DMS153 (cell line): Measurements from ENCODE around the gene SFR1.

Experiments used
- DNase-seq: peaks from one replicate; lab custom pipeline; 2025; lab: John Stamatoyannopoulos, UW

SFR1 gene

DNA sequence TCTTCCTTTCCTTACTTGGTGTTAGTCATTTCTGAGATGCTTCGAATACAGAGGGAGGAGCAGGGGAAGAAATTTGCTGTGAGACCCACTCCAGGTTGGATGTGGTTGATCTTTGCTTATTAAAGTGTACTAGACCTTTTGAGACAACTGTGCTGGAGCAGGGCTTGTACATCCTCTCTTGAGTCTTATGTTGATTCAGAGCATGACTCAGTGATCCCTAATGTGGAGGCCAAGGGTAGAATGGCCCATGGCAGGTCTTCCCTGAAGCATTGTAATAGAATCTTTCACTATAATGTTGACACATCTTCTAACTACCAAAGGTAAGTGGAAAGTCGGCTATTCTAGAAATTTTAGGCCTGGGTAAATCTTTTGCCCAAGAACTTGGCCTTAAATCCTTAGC is 17.0 kb upstream of the SFR1 start:
- no peak for DNase-seq

DNA sequence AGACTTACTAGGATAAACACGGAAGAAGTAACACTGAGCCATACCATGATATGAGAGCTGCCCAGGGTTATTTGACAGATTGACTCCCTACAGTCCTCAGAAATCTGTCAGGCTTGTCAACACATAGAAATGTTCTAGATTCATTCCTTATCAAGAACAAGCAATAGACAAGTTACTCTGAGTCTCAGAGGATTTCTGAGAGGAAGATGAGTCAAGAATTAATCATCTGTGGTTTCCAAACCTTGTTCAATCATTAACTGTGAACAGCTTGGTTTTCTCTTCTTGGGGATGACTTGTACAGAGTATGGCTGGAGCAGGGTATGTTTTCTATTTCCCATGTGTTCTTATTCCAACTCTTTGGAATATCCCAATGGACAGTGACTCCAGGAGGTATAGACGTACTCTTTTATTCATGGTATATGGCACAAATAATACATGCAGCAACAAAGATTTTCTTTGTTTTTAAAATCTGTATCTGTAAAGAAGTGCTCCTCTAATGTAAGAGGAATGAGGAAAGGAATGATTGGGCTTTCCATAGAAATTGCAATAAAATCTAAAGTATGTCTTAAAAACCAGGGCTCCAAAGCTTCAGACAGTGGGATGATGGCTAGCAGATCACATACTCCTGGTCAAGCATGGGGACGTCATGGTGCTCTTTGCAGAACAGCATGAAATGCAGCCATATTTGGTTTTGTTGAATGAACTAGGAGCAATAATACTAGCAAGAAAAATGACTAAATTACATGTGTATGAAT is 11.9 kb upstream of the SFR1 start:
- DNase-seq, result no peak

DNA sequence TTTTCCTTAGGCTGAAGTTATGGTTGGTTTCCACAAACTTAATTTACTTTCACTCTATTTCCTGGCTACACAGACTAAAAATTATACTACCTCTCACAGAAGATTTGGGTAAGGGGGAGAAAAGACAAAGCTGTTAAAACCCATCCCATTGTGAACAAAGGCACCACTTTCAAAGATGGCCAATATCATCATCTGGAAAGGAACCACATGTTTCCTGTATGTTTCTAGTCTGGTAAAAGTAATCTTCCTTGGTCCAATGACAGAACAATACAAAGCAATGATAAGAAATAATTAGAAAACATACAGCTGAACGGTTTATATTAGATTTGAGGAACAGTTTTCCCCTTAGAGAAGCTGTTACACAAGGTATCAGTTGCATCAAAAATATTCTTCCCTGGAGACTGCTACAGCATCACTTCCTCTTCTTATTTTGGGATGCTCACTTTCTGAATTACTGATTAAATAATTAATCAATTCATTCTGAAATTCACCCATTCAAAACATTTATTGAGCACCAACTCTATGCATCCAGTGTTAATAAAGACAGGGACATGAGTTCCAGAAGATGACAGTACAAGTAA is 8.5 kb upstream of the SFR1 start:
- DNase-seq, result no peak

DNA sequence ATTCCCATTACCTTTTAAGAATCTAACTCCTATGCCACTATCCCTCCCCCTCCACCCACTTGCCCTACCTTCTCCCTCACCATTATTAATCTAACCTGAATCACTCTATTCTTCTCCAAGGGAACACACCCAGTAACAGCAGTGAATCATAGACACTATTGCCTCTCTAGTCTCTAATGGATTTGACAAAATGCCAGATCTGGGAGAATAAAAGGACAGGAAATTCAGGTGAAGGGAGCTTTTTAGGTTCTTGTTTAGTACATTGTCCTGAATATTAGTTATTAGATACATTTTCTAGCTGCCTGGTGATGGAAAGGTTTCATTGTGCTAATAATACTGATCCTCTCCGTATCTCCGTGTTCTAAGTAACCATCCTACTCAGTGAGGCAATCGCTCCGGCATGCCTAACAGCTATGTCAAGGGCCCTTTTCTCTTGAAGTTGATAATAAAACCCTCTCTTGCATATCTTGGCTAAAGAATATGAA is 4.1 kb upstream of the SFR1 start:
- DNase-seq, result peak; percentile 88

DNA sequence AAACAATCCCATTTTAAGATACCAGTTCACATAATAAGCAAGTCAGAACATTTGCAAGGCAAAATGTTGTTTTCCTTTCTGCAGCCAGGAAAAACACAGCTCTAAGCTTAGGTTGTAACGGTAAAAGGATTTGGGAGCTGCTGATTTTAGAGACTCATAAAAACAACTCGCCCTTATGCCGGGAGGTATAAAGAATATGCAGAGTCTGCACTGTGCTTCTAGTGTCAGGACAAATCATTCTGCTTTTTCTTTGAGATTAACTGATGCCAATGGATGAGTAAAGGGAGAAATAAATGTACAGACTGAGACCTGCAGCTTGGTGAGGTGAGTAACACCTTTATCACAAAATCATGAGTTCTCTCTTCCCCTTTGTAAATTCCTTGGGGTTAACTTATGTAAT is 2.0 kb upstream of the SFR1 start:
- DNase-seq, result no peak

DNA sequence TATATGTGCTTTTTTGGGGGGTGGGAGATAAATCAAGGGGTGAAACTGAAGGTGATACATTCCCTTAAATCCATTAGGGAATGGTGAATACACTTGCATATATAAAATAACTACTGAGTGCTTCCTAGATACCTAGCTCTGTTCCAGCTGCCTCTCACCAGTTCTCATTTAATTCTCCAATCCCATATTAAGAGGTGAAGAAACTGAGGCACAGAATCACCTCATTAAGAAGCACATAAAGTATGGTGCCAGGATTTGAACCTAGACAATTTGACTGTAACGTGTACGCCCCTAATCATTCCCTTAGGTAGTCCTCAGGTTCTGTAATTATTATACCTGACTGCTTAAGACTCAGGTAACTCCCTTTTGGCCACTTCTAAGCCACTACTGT is 1.5 kb upstream of the SFR1 start:
- DNase-seq, result no peak

DNA sequence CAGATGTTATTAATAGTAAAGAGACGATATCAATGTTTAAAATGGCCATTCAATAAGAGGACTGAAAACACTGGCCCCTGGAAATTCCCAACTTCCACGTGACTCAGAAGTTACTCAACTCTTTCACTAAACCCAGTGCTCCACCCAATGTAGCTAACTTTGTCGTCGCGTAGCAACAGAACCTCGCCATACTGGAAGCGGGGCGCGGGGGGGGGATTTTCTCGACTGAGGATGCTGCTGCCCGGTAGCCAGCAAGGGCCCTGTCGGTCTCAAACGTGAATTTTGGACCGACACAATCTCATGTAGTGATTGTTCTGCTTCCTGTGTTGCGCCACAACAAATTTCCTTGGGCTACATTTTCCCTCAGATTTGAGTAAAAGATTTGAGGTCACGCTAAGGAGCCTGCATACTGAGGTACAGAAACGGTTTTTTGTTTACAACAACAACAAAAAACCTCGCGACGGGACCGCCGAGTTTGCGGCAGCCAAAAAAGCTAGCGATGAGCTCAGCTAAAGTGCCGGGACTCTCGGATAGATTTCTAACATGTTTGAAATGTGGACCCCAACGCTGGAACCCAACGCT is 977 bp upstream of the SFR1 start:
- DNase-seq, result peak; percentile 54

DNA sequence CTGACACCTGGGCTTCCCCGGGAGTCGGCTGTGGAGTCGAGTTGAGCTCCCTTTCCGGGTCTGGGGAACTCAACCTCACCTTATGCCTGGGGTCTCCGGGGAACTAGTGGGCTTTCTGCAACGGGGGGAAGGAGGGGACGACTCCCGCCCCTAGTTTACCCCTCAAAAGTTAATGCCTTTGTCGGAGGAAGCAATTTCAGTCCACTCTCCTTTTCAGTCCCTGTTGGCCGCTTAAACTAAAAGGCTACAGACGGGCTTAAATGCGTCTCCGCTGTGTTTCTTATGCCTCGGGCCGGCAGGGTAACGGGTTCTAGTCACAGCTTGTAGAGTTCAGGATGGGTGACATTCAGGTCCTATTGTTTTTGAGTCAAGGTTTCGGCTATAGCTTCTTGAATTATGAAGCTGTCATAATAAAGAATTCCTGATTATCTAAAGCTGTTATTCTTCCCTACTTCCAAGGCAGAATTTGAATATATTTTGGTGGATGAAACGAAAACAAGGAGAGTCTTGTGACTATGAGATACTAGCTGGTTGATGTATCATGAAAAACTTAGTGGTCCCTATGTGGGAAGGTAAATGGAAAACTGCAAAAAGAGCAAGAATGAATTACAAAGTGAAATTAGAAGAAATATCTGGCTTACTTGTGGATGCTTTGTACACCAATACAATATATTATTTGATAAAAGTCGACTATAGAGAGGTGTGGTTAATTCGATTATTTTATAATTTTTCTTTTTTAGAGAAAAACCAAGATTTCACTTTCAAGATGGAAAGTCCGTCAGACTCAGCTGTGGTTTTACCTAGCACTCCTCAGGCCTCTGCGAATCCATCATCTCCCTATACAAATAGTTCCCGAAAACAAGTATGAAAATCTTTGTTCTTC is 495 bp downstream of the SFR1 start:
- no peak for DNase-seq

DNA sequence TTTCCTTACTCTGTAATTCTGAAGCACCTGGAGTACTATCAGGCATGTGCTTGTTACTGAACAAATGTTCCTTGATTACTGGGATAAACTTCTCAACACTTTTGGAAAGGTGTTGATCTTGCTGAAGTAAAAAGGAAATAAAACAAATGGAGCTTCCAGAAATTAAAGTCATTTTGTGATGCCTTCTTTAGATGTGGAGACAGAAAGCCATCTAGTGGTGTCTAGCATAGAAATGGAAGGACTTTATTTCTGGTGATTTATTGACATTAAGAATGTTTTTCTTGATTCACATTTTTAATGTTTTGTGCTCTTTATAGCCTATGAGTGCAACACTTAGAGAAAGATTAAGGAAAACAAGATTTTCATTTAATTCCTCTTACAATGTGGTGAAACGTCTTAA is 1.4 kb downstream of the SFR1 start:
- no peak for DNase-seq

DNA sequence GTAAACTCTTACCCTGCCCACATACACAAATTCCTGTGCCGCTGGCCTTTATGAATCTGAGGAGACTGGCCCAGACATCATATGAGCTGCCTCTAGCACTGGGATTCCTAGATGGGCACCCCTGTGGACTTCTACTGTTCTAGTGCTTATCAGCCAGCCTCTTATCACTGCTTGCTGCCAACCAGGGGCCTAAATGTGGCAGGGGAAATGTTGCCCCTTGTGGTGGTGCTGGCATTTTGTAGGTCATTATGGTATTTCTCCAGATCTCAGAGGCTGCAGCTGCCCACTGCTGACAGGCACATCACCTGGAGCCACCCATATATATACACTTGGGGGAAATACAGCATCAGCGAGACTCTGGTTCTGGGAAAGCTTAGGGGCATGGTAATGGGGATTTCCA is 5.4 kb downstream of the SFR1 start:
- peak; percentile 12 for DNase-seq

DNA sequence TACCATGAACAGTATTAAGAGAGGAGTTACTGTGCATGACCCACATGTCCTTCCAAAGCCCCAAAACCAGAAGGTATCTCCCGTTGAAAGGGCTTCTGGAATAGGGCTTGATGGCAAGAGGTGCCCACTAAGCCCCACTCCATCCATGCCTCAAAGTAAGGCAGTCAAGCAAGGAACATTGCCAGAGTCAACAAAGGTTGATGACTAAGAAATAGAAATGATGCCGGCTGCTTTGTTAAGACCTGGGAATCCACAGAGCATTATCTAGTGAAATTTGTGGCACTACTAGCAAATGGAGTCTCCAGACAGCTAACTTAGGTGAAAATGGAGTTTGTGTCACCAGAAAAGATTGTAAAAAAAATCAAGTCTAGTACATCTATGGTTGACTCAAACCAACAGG is 6.2 kb downstream of the SFR1 start:
- DNase-seq, result no peak

DNA sequence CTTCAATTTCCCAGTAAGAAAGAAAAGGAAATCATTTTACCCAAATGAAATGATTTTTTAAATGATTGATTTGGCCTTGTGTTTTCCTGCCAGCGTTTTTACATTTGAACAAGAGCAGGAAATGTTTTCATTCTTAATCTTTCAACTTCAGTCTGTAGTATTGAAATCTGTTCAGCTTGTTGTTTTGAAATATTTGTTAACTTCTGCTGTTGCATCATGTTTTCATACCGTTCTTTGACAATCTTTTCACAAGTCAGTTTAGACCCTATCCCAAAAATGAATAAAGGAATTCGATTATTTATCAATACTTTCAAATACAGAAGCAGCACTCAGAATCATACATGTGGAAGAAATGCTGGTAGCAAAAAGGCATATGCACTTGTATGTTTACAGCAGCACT is 8.1 kb downstream of the SFR1 start:
- no peak for DNase-seq

DNA sequence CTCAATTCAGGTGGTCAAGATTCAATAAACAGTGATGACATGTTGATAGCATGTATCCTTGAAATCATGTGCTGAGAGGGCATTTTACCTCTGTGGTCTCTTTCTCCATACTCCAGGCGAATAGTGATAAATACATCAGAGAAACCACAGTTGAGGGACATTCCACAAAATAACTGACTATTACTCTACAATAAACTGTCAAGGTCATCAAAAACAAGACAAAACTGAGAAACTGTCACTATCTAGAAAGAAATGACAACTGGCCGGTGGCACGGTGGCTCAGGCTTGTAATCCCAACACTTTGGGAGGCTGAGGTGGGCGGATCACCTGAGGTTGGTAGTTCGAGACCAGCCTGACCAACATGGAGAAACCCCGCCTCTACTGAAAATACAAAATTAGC is 16.2 kb downstream of the SFR1 start:
- no peak for DNase-seq

DNA sequence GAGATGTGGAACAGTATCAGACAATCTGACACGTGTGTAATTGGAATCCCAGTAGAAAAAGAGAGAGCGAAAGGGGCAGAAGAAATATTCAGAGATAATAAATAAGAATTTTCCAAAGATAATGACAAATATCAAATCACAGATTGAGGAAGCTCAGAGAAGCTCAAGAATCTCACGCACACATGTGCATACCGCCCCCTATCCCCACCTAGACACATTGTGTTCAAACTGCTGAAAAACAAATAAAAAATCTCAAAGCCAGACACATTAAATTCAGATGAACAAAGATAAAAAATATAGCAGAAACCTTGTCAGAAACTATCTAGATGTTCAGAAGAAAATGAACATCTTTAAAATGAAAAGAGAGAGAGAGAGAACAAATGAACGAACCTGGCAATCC is 17.2 kb downstream of the SFR1 start:
- DNase-seq, result no peak

DNA sequence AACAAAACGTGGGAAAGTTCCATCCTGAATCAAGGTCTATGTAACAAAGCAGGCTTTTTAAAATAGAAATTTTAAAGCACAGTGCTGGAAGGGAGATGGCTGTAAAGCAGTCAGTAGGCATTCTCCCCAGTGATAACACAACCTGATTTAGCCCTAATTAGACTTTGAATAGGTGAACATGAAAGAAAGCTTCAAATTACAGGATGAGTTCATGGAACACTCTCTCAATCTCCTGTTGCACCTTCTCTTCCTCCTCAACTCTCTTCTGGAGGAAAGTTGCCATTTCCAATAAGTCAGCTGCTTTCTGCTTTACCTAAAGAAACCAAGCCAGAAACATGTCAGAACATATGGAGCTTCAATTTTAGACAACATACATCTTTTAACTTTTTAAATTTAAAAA is 20.1 kb downstream of the SFR1 start:
- no peak for DNase-seq

DNA sequence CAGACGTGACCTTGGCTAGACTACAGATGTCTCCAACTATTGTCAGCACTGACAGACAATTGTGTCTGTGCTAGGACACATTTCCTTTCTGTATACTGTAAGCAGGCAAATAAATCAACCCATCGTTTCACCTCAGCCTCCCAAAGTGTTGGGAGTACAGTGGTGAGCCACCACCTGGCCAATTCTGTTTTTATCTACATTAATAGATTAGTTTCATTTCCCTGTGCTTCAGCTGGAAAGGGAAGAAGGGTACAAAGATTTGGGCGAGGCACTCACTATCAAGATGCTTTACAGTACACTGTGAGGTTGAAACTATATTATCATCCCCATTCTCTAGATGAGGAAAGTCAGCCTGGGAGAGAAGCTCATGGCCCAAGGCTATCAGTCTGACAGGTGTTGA is 21.9 kb downstream of the SFR1 start:
- no peak for DNase-seq

DNA sequence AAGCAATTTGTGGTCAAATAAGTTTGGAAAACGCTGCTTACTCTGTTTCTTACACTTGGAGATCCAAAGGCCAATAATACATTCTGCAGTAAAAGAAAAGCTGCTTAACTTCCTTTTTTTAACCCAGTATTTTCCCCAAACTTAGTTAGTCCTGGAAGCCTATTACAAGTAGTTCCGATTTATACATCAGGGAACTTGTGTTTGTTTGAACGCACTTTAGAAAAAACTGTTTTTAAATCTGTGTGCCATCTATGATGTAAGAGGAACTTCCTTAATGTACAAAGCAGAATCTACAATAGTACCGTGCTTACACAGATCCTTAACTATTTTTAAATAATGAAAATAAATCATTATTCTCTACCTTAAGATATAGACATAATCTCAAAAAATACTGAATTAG is 23.0 kb downstream of the SFR1 start:
- no peak for DNase-seq

DNA sequence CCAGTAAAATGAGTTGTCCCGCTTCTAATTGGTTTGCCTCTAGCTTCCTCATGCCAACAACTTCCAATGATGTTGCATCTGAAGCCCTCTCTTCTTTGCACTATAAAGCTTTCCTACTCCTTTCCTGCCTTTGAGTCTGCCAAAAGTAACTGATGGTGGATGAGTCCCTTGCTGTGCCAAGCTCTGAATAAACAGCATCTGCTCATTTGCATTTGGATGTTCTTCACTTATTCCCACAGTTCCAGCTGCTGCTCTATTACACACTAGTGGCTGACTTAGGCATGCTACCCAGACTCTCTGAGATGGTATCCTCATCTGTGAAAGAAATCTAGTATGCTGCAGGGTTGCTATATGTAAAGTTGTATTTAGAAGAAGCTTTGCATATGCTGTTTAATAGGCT is 24.9 kb downstream of the SFR1 start:
- no peak for DNase-seq

DNA sequence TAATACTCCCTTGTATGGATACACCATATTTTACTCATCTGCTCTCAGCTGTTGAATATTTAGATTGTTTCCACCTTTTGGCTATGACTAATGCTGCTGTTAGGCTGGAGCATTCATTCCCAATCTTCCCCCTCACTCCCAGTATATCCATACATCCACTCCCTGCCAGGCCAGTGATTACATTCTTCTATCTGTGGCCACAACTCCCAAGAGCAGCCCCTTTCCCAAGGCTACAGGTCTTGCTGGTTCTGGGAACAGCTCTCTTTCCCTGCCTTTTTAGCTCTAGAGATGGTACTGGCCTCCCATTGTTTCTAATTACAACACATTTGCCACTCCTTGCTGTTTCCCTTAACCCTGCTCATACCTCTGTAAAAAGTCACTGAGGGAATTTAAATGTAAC is 28.2 kb downstream of the SFR1 start:
- DNase-seq, result no peak

DNA sequence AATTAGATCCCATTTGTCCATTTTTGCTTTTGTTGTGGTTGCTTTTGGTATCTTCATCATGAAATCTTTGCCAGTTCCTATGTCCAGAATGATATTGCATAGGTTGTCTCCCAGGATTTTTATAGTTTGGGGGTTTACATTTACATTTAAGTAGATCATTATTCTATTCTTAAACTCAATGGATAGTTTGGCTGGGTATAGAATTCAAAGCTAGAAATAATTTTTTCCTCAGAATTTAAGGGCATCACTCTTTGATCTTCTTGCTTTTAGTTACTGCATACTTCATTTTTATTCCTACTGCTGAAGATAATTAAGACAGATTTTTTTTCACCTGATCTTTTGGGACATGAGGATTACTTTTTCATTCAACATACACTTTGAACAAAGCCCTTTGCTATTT is 29.8 kb downstream of the SFR1 start:
- no peak for DNase-seq

DNA sequence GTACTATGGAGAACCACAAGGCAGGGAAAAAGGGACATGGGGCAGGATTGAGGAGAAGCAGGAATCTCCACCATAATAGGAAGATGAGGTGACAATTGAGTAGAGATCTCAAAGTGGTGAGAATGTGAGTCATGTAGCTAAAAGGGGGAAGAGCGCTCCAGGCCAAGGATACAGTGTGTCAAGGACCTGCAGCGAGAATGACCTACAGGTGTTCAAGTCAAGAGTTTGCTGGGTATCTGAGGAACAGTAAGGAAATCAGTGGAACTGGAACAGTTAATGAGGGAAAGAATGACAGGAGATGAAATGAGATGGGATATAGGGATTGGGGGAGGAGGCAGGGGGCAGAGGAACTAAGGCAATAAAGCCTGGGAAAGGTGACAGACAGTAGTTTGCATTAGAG is 33.6 kb downstream of the SFR1 start:
- DNase-seq, result no peak

DNA sequence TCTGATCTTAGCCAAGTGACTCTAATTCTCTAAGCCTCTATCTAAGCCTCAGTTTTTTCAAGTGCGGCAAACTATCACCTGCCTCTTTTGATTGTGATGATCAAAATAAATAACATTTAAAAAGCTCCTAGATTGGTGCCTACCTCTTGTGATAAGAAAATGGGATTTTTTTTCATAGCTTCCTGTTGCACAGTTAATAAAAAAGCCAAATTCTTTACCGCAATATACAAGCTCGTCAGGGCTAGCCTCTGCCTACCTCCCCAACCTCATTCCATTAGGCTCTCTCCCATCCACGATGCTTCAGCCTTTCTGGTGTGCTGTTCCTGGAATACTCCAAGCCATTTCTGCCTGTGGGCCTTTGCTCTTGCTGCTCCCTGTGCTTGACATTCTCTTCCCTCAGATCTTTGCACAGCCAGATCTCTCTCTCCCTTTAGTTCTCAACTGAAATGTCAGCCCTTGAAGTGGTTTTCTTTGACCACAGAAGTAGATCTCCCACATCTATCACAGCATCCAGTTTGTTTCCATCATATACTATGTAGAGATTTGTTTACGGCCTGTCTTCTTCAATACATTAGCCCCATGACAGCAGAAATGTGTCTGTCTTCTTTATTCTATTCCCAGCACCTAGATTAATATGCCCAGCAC is 48.8 kb downstream of the SFR1 start:
- DNase-seq, result no peak
